Memory B cell (primary cell): ENCODE results near the gene EFCC1.

Experiments used
- ATAC-seq: fragments of 150-1000 bp; cut with Tn5 transposase; 2 replicates; pipeline ENCODE4 v1.10.0; 2021; ENCODE audit warnings: low read depth, mild to moderate bottlenecking, moderate library complexity
- DNase-seq, 2 donors: peaks; one replicate each; pipeline ENCODE4 v3.0.0; 2022; ENCODE audit warnings: low spot score in 2 of 2
- H3K27ac Mint-ChIP-seq: one replicate; pipeline ENCODE4 v1.8.0; 2022; ENCODE audit warnings: mild to moderate bottlenecking, moderate library complexity, mixed read lengths
- H3K27me3 Mint-ChIP-seq: one replicate; pipeline ENCODE4 v1.8.0; 2022; ENCODE audit warnings: mixed read lengths
- H3K36me3 Mint-ChIP-seq: one replicate; pipeline ENCODE4 v1.8.0; 2022; ENCODE audit warnings: mild to moderate bottlenecking, mixed read lengths
- H3K4me1 Mint-ChIP-seq: one replicate; pipeline ENCODE4 v1.8.0; 2022; ENCODE audit warnings: mixed read lengths
- H3K4me3 Mint-ChIP-seq: one replicate; pipeline ENCODE4 v1.8.0; 2022; ENCODE audit warnings: mild to moderate bottlenecking, moderate library complexity, mixed read lengths
- H3K9me3 Mint-ChIP-seq: one replicate; pipeline ENCODE4 v1.8.0; 2022; ENCODE audit warnings: mixed read lengths

The EFCC1 gene

GRCh38 chr3:129000742-129001100, 383 bp upstream of the EFCC1 start:
- H3K27me3 Mint-ChIP-seq = peaks cover 38% of the 10 kb centered on the region
- H3K27ac Mint-ChIP-seq = no peak overlapping the region
- H3K9me3 Mint-ChIP-seq = no peaks in the 10 kb centered on the region
- DNase-seq (no peak), ATAC-seq (no peak)
- H3K4me3 Mint-ChIP-seq = peak overlapping the region; percentile 41
- no peaks in the 10 kb centered on the region for H3K36me3 Mint-ChIP-seq
- peaks cover 23% of the 10 kb centered on the region for H3K4me1 Mint-ChIP-seq

GRCh38 chr3:129001806-129002572, 885 bp downstream of the EFCC1 start:
- no peak for DNase-seq
- Mint-ChIP-seq H3K4me3 (peak overlapping the region; percentile 54), H3K4me1 (peaks cover 23% of the 10 kb centered on the region), H3K9me3 (no peaks in the 10 kb centered on the region), H3K27me3 (peaks cover 38% of the 10 kb centered on the region), H3K36me3 (no peaks in the 10 kb centered on the region), H3K27ac (peak overlapping the region; percentile 62)
- ATAC-seq = peak; percentile 43

- H3K36me3 Mint-ChIP-seq = no peaks in the 10 kb centered on the region
- ATAC-seq = no peak
- peaks cover 35% of the 10 kb centered on the region for H3K27me3 Mint-ChIP-seq
- H3K9me3 Mint-ChIP-seq = no peaks in the 10 kb centered on the region
- DNase-seq = no peak
- peak overlapping the region; percentile 54 for H3K4me3 Mint-ChIP-seq
- H3K4me1 Mint-ChIP-seq = peaks cover 23% of the 10 kb centered on the region
- H3K27ac Mint-ChIP-seq = peak overlapping the region; percentile 62
These were observed 1.8 kb downstream of the EFCC1 start for GRCh38 chr3:129002573-129003569.

- Mint-ChIP-seq H3K27ac (no peak overlapping the region), H3K4me1 (peaks cover 23% of the 10 kb centered on the region), H3K9me3 (no peaks in the 10 kb centered on the region), H3K27me3 (peaks cover 32% of the 10 kb centered on the region), H3K36me3 (no peaks in the 10 kb centered on the region), H3K4me3 (peak overlapping the region; percentile 54)
- ATAC-seq (peak; percentile 89), DNase-seq (peak in 1 of 2 donors; percentile 49)
These were observed 2.5 kb downstream of the EFCC1 start for GRCh38 chr3:129003578-129004112.

- H3K4me1 Mint-ChIP-seq = peaks cover 23% of the 10 kb centered on the region
- no peaks in the 10 kb centered on the region for H3K36me3 Mint-ChIP-seq
- ATAC-seq (no peak), DNase-seq (no peak)
- no peaks in the 10 kb centered on the region for H3K9me3 Mint-ChIP-seq
- peak overlapping the region; percentile 11 for H3K27ac Mint-ChIP-seq
- H3K4me3 Mint-ChIP-seq = no peak overlapping the region
- H3K27me3 Mint-ChIP-seq = peaks cover 35% of the 10 kb centered on the region
These were observed 3.7 kb downstream of the EFCC1 start for GRCh38 chr3:129004639-129005295.

GRCh38 chr3:129005526-129006303, 4.6 kb downstream of the EFCC1 start:
- Mint-ChIP-seq H3K27me3 (peaks cover 30% of the 10 kb centered on the region), H3K36me3 (no peaks in the 10 kb centered on the region), H3K27ac (peak overlapping the region; percentile 11), H3K4me1 (peaks cover 23% of the 10 kb centered on the region), H3K9me3 (no peaks in the 10 kb centered on the region), H3K4me3 (no peak overlapping the region)
- ATAC-seq (no peak), DNase-seq (no peak)

- H3K4me3 Mint-ChIP-seq = no peak overlapping the region
- DNase-seq = no peak
- no peaks in the 10 kb centered on the region for H3K36me3 Mint-ChIP-seq
- no peak overlapping the region for H3K27ac Mint-ChIP-seq
- H3K27me3 Mint-ChIP-seq = peaks cover 28% of the 10 kb centered on the region
- ATAC-seq = no peak
- H3K4me1 Mint-ChIP-seq = peaks cover 23% of the 10 kb centered on the region
- no peaks in the 10 kb centered on the region for H3K9me3 Mint-ChIP-seq
These were observed 5.8 kb downstream of the EFCC1 start for GRCh38 chr3:129006864-129007263.

GRCh38 chr3:129007792-129008191, 6.7 kb downstream of the EFCC1 start:
- H3K4me1 Mint-ChIP-seq = peaks cover 15% of the 10 kb centered on the region
- H3K4me3 Mint-ChIP-seq = no peak overlapping the region
- DNase-seq = no peak
- H3K27ac Mint-ChIP-seq = no peak overlapping the region
- no peaks in the 10 kb centered on the region for H3K9me3 Mint-ChIP-seq
- no peak for ATAC-seq
- H3K36me3 Mint-ChIP-seq = no peaks in the 10 kb centered on the region
- H3K27me3 Mint-ChIP-seq = peaks cover 20% of the 10 kb centered on the region

GRCh38 chr3:129009266-129009665, 8.2 kb downstream of the EFCC1 start:
- no peak overlapping the region for H3K27ac Mint-ChIP-seq
- H3K9me3 Mint-ChIP-seq = no peaks in the 10 kb centered on the region
- H3K4me3 Mint-ChIP-seq = no peak overlapping the region
- DNase-seq (no peak), ATAC-seq (no peak)
- H3K27me3 Mint-ChIP-seq = peaks cover 11% of the 10 kb centered on the region
- peaks cover 8% of the 10 kb centered on the region for H3K4me1 Mint-ChIP-seq
- no peaks in the 10 kb centered on the region for H3K36me3 Mint-ChIP-seq

- Mint-ChIP-seq H3K27me3 (peaks cover 5% of the 10 kb centered on the region), H3K27ac (no peak overlapping the region), H3K36me3 (no peaks in the 10 kb centered on the region), H3K4me3 (no peak overlapping the region), H3K4me1 (peaks cover 8% of the 10 kb centered on the region), H3K9me3 (no peaks in the 10 kb centered on the region)
- ATAC-seq (no peak), DNase-seq (no peak)
These were observed 9.3 kb downstream of the EFCC1 start for GRCh38 chr3:129010310-129010956.

GRCh38 chr3:129013491-129013891, 12.4 kb downstream of the EFCC1 start:
- H3K4me3 Mint-ChIP-seq = no peak overlapping the region
- ATAC-seq (no peak), DNase-seq (no peak)
- peaks cover 3% of the 10 kb centered on the region for H3K27me3 Mint-ChIP-seq
- no peaks in the 10 kb centered on the region for H3K36me3 Mint-ChIP-seq
- peak overlapping the region; percentile 99 for H3K27ac Mint-ChIP-seq
- H3K4me1 Mint-ChIP-seq = peaks cover 25% of the 10 kb centered on the region
- peaks cover 2% of the 10 kb centered on the region for H3K9me3 Mint-ChIP-seq

- peaks cover 31% of the 10 kb centered on the region for H3K4me1 Mint-ChIP-seq
- DNase-seq = no peak
- no peak overlapping the region for H3K4me3 Mint-ChIP-seq
- no peaks in the 10 kb centered on the region for H3K36me3 Mint-ChIP-seq
- ATAC-seq = no peak
- H3K27ac Mint-ChIP-seq = peak overlapping the region; percentile 99
- no peaks in the 10 kb centered on the region for H3K27me3 Mint-ChIP-seq
- peaks cover 2% of the 10 kb centered on the region for H3K9me3 Mint-ChIP-seq
These were observed 13.0 kb downstream of the EFCC1 start for GRCh38 chr3:129014148-129014547.
